MCF 10A (cell line): ENCODE measurements around the gene TMEM52B. TPM values are rescaled to one million over a fixed set of nuclear protein-coding genes. Genes with fewer than 3 reads are reported as not detected.
"Not testable (repeated sequence)": the region's sequence is repeated elsewhere in the genome, so short reads cannot be mapped to it uniquely, and the experiment has no call there.

Source experiments
- BruUV-seq: library from RNA; stranded (reverse); fragments of 400-500 nt; replicated peaks from 2 replicates; lab custom pipeline; 2021; lab: Mats Ljungman, UMichigan
- CTCF ChIA-PET: fragments of 300-600 bp; sonication (Branson Sonifier 250); formaldehyde crosslinking; extraction: SDS; loops from one replicate; lab custom pipeline; 2021; ENCODE audit warnings: antibody characterized with exemption, inconsistent platforms; lab: Yijun Ruan, JAX
- POLR2A ChIA-PET: fragments of 300-600, 350-650 bp; sonication (Branson Sonifier 250); formaldehyde crosslinking; extraction: SDS; loops from one replicate; lab custom pipeline; 2020; ENCODE audit warnings: antibody characterized with exemption, inconsistent platforms; lab: Yijun Ruan, JAX
- DNase-seq: peaks from one replicate; pipeline ENCODE4 v3.0.0-alpha.2; 2018; ENCODE audit not compliant: unreplicated experiment
- H3K27ac Mint-ChIP-seq: one replicate; pipeline ENCODE4 v1.8.0; 2022; ENCODE audit warnings: mild to moderate bottlenecking, low read depth, mixed read lengths; ENCODE audit not compliant: unreplicated experiment
- H3K27me3 Mint-ChIP-seq: one replicate; pipeline ENCODE4 v1.8.0; 2022; ENCODE audit warnings: mixed read lengths; ENCODE audit not compliant: insufficient read depth, unreplicated experiment
- H3K36me3 Mint-ChIP-seq: one replicate; pipeline ENCODE4 v1.8.0; 2022; ENCODE audit warnings: mild to moderate bottlenecking, moderate library complexity, mixed read lengths; ENCODE audit not compliant: insufficient read depth, unreplicated experiment
- H3K4me1 Mint-ChIP-seq: one replicate; pipeline ENCODE4 v1.8.0; 2022; ENCODE audit warnings: mixed read lengths; ENCODE audit not compliant: insufficient read depth, unreplicated experiment
- H3K4me3 Mint-ChIP-seq: one replicate; pipeline ENCODE4 v1.8.0; 2022; ENCODE audit warnings: mild to moderate bottlenecking, moderate library complexity, mixed read lengths; ENCODE audit not compliant: unreplicated experiment
- H3K9me3 Mint-ChIP-seq: one replicate; pipeline ENCODE4 v1.8.0; 2022; ENCODE audit warnings: mixed read lengths; ENCODE audit not compliant: unreplicated experiment
- CTCF ChIP-seq: fragments of 200-600 bp; IDR thresholded peaks from one replicate; pipeline ENCODE4 v1.8.0; 2022; ENCODE audit warnings: antibody characterized with exemption, mild to moderate bottlenecking; ENCODE audit not compliant: unreplicated experiment
- intact Hi-C: fragments of 100-400 bp; cut with micrococcal nuclease; formaldehyde crosslinking; loops from 2 replicates; pipeline ENCODE4 v1.14.1; 2022
- total RNA-seq: library from RNA; stranded (reverse); gene quantifications from 2 replicates; pipeline ENCODE4 v1.2.3, GENCODE V29; 2022

Gene TMEM52B
- total RNA-seq, 1 experiment from 2014 or later: not detected

GRCh38 chr12:10194160-10194670 is 15.4 kb downstream of the TMEM52B start:
- POLR2A ChIA-PET: interaction anchor here (0.8 to 1.1 kb wide), 3 partner anchors 17 to 41 kb away, joined by 3 to 4 read pairs (median 4); no protein-coding TSS in a partner anchor
- intact Hi-C loops: no loop called here

GRCh38 chr12:10196210-10196609 is 17.4 kb downstream of the TMEM52B start:
- no peaks in the 10 kb centered on the region for H3K9me3 Mint-ChIP-seq
- H3K4me1 Mint-ChIP-seq: peaks cover 19% of the 10 kb centered on the region
- H3K27me3 Mint-ChIP-seq: no peaks in the 10 kb centered on the region
- ChIA-PET POLR2A (interaction anchor here (1.2 kb wide), 1 partner anchor 14 kb away, joined by 3 read pairs; no protein-coding TSS in a partner anchor), CTCF (interaction anchor here (0.6 to 5.4 kb wide), 4 partner anchors 14 to 56 kb away, joined by 3 to 33 read pairs (median 6); no protein-coding TSS in a partner anchor)
- no peak for DNase-seq
- H3K4me3 Mint-ChIP-seq: no peak overlapping the region
- intact Hi-C loops: no loop called here
- no TSS peak for BruUV-seq
- no peak for TF ChIP-seq CTCF
- peaks cover 3% of the 10 kb centered on the region for H3K36me3 Mint-ChIP-seq
- no peak overlapping the region for H3K27ac Mint-ChIP-seq

More at GRCh38 chr12:10194160-10194670, 15.4 kb downstream of the TMEM52B start:
- BruUV-seq: no TSS peak
- peaks cover 19% of the 10 kb centered on the region for H3K4me1 Mint-ChIP-seq
- CTCF ChIA-PET: interaction anchor here (0.6 to 5.4 kb wide), 7 partner anchors 10 to 444 kb away, joined by 3 to 33 read pairs (median 5); no protein-coding TSS in a partner anchor
- H3K27me3 Mint-ChIP-seq: no peaks in the 10 kb centered on the region
- TF ChIP-seq CTCF: no peak
- no peak overlapping the region for H3K4me3 Mint-ChIP-seq
- DNase-seq: no peak
- H3K36me3 Mint-ChIP-seq: no peaks in the 10 kb centered on the region
- H3K9me3 Mint-ChIP-seq: no peaks in the 10 kb centered on the region
- no peak overlapping the region for H3K27ac Mint-ChIP-seq

GRCh38 chr12:10197879-10198278 is 19.0 kb downstream of the TMEM52B start:
- DNase-seq: no peak
- peaks cover 6% of the 10 kb centered on the region for H3K36me3 Mint-ChIP-seq
- no peaks in the 10 kb centered on the region for H3K27me3 Mint-ChIP-seq
- BruUV-seq: no TSS peak
- H3K9me3 Mint-ChIP-seq: no peaks in the 10 kb centered on the region
- ChIA-PET POLR2A (interaction anchor here (0.7 kb wide), 1 partner anchor 42 kb away, joined by 3 read pairs; no protein-coding TSS in a partner anchor), CTCF (interaction anchor here (0.6 to 5.4 kb wide), 3 partner anchors 27 to 187 kb away, joined by 3 to 33 read pairs (median 6); partner anchors contain the start of gene CLEC12B)
- H3K4me1 Mint-ChIP-seq: peaks cover 5% of the 10 kb centered on the region
- TF ChIP-seq CTCF: no peak
- no peak overlapping the region for H3K27ac Mint-ChIP-seq
- intact Hi-C loops: no loop called here
- H3K4me3 Mint-ChIP-seq: no peak overlapping the region

- not testable (repeated sequence) for BruUV-seq
Observed at GRCh38 chr12:10204495-10204894, 25.7 kb downstream of the TMEM52B start.

More at GRCh38 chr12:10204495-10204894, 25.7 kb downstream of the TMEM52B start:
- POLR2A ChIA-PET: interaction anchor here (1.7 kb wide), 1 partner anchor 9 kb away, joined by 8 read pairs; no protein-coding TSS in a partner anchor
- H3K4me1 Mint-ChIP-seq, H3K27ac Mint-ChIP-seq, H3K27me3 Mint-ChIP-seq, intact Hi-C loops, DNase-seq, H3K36me3 Mint-ChIP-seq, H3K9me3 Mint-ChIP-seq, H3K4me3 Mint-ChIP-seq: not testable (repeated sequence)
- CTCF ChIA-PET: interaction anchor here (0.6 to 1.1 kb wide), 2 partner anchors 23 to 31 kb away, joined by 4 to 5 read pairs; no protein-coding TSS in a partner anchor
